Hematopoietic multipotent progenitor cell treated with erythropoietin and hydrocortisone succinate and interleukin-3 and kit ligand, for 4 days (in vitro differentiated cells): ENCODE data around the gene DDX56.
"Not testable (repeated sequence)": the region's sequence is repeated elsewhere in the genome, so short reads cannot be mapped to it uniquely, and the experiment has no call there.

Source experiments
- DNase-seq: peaks from one replicate; pipeline ENCODE4 v3.0.0-alpha.2; 2015

The DDX56 gene

GRCh38 chr7:44561962-44562621 lies 11.6 kb downstream of the DDX56 start:
- DNase-seq = peak; percentile 33

- no peak for DNase-seq
Observed at GRCh38 chr7:44561481-44561880, 12.2 kb downstream of the DDX56 start.

- DNase-seq = no peak
Observed at GRCh38 chr7:44559485-44559884, 14.2 kb downstream of the DDX56 start.

GRCh38 chr7:44557485-44557884 lies 16.2 kb downstream of the DDX56 start:
- DNase-seq = no peak

- DNase-seq = no peak
Observed at GRCh38 chr7:44555350-44555749, 18.4 kb downstream of the DDX56 start.

GRCh38 chr7:44552473-44553005 lies 21.2 kb downstream of the DDX56 start:
- not testable (repeated sequence) for DNase-seq

- DNase-seq = no peak
Observed at GRCh38 chr7:44549457-44549856, 24.3 kb downstream of the DDX56 start.

- no peak for DNase-seq
Observed at GRCh38 chr7:44548893-44549292, 24.8 kb downstream of the DDX56 start.

GRCh38 chr7:44547536-44548231 lies 26.0 kb downstream of the DDX56 start:
- no peak for DNase-seq

- DNase-seq = no peak
Observed at GRCh38 chr7:44541876-44542610, 31.7 kb downstream of the DDX56 start.

- peak; percentile 40 for DNase-seq
Observed at GRCh38 chr7:44541028-44541869, 32.5 kb downstream of the DDX56 start, which contains the start of gene NPC1L1. NPC1L1 (minus strand) TSS chr7:44541330; CDS start chr7:44541259, 71 bp downstream.

- DNase-seq = no peak
Observed at GRCh38 chr7:44540592-44541027, 33.1 kb downstream of the DDX56 start.

GRCh38 chr7:44539669-44540506 lies 33.8 kb downstream of the DDX56 start:
- no peak for DNase-seq

- DNase-seq = no peak
Observed at GRCh38 chr7:44538798-44539668, 34.7 kb downstream of the DDX56 start.

- no peak for DNase-seq
Observed at GRCh38 chr7:44538093-44538797, 35.5 kb downstream of the DDX56 start.

GRCh38 chr7:44537442-44537841 lies 36.3 kb downstream of the DDX56 start:
- no peak for DNase-seq

GRCh38 chr7:44536090-44536489 lies 37.6 kb downstream of the DDX56 start:
- no peak for DNase-seq

- DNase-seq = no peak
Observed at GRCh38 chr7:44535348-44536064, 38.2 kb downstream of the DDX56 start.

- DNase-seq = peak; percentile 85
Observed at GRCh38 chr7:44534501-44534900, 39.2 kb downstream of the DDX56 start.
